GM12892 (cell line): ENCODE data around the gene MRPS33.

Experiments used
- POLR2A ChIP-seq: IDR thresholded peaks from 2 replicates; pipeline ENCODE4 v1.6.1; 2011; ENCODE audit warnings: low read depth, low read length, control low read depth
- POLR2AphosphoS5 ChIP-seq: IDR thresholded peaks from 2 replicates; pipeline ENCODE4 v1.6.1; 2011; ENCODE audit warnings: low read depth, low read length, control low read depth

DNA sequence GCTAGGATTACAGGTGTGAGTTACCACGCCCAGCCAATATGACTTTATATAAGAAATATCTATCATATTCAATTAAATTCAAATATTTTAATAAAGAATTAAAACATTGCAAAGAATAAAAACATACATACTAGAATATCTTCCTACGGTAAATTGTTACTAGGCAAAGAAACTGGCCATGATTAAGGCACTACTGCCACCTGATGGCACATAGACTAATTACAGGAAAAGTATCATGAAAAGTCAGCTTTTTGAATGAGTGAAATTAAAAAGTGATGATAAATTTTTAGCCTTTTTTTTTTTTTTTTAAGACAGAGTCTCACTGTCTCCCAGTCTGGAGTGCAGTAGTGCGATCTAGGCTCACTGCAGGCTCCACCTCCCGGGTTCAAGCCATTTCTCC lies 30.9 kb downstream of the MRPS33 start:
- no peak for TF ChIP-seq POLR2A
- TF ChIP-seq POLR2AphosphoS5, result no peak
